IMR-90 (cell line): ENCODE results near the gene C1orf167. TPM values are rescaled to one million over a fixed set of nuclear protein-coding genes. Genes with fewer than 3 reads are reported as not detected.
A peak's percentile ranks its signal among the peaks of the same experiment; 100 is the strongest.

Source experiments
- ATAC-seq: fragments of 200-7000 bp; cut with Tn5 transposase; 2 replicates; pipeline ENCODE4 v1.9.1; 2020; ENCODE audit warnings: low read depth, mild to moderate bottlenecking, moderate library complexity
- BruUV-seq: library from RNA; stranded (reverse); fragments of 400-500 nt; replicated peaks from 2 replicates; lab custom pipeline; 2021; lab: Mats Ljungman, UMichigan
- CTCF ChIA-PET: fragments of 300-600 bp; formaldehyde crosslinking; extraction: SDS; loops from one replicate; lab custom pipeline; 2021; ENCODE audit warnings: antibody characterized with exemption; lab: Yijun Ruan, JAX
- POLR2A ChIA-PET: fragments of 300-600 bp; sonication (Branson Sonifier 250); formaldehyde crosslinking; loops from one replicate; lab custom pipeline; 2022; ENCODE audit warnings: antibody characterized with exemption; ENCODE audit not compliant: unreplicated experiment; lab: Charles Lee
- DNase-seq: peaks from one replicate; pipeline ENCODE4 v3.0.0; 2013
- H2AFZ ChIP-seq: replicated peaks from 2 replicates; pipeline ENCODE3; 2013; ENCODE audit warnings: low read length, mild to moderate bottlenecking; ENCODE audit not compliant: poor library complexity
- H2AK5ac ChIP-seq: 2 replicates; pipeline ENCODE4 v1.6.1; 2013; ENCODE audit warnings: low read depth, low read length, inconsistent platforms
- H2AK9ac ChIP-seq: replicated peaks from 2 replicates; pipeline ENCODE3; 2013; ENCODE audit warnings: mild to moderate bottlenecking, low read depth, low read length, moderate library complexity; ENCODE audit not compliant: poor library complexity
- H2BK120ac ChIP-seq: 2 replicates; pipeline ENCODE4 v1.6.1; 2013; ENCODE audit warnings: low read depth, low read length, inconsistent platforms
- H2BK15ac ChIP-seq: 3 replicates; pipeline ENCODE4 v1.6.1; 2013; ENCODE audit warnings: low read depth, low read length, inconsistent platforms
- H2BK20ac ChIP-seq: 2 replicates; pipeline ENCODE4 v1.6.1; 2013; ENCODE audit warnings: low read depth, mild to moderate bottlenecking, inconsistent platforms, low read length, moderate library complexity
- H2BK5ac ChIP-seq: 2 replicates; pipeline ENCODE4 v1.6.1; 2013; ENCODE audit warnings: mild to moderate bottlenecking, low read depth, low read length, inconsistent platforms; ENCODE audit not compliant: poor library complexity, severe bottlenecking
- H3K14ac ChIP-seq: replicated peaks from 2 replicates; pipeline ENCODE4 v1.6.1; 2013; ENCODE audit warnings: low read depth, low read length, inconsistent platforms
- H3K18ac ChIP-seq: 2 replicates; pipeline ENCODE4 v1.6.1; 2013; ENCODE audit warnings: low read depth, low read length, control low read depth
- H3K23ac ChIP-seq: 2 replicates; pipeline ENCODE4 v1.6.1; 2013; ENCODE audit warnings: low read depth, low read length, inconsistent platforms
- H3K27ac ChIP-seq: 2 replicates; pipeline ENCODE4 v1.5.1; 2013; ENCODE audit warnings: mild to moderate bottlenecking, control low read depth, low read length; ENCODE audit not compliant: insufficient read depth
- H3K27me3 ChIP-seq: 2 replicates; pipeline ENCODE4 v1.6.1; 2013; ENCODE audit warnings: low read length; ENCODE audit not compliant: control insufficient read depth, insufficient read depth
- H3K36me3 ChIP-seq: 2 replicates; pipeline ENCODE4 v1.6.1; 2013; ENCODE audit warnings: low read length, mixed read lengths; ENCODE audit not compliant: control insufficient read depth, insufficient read depth
- H3K4ac ChIP-seq: 2 replicates; pipeline ENCODE4 v1.6.1; 2013; ENCODE audit warnings: low read depth, low read length, inconsistent platforms
- H3K4me1 ChIP-seq: 2 replicates; pipeline ENCODE4 v1.6.1; 2013; ENCODE audit warnings: low read length, mixed read lengths; ENCODE audit not compliant: control insufficient read depth, insufficient read depth
- H3K4me2 ChIP-seq: 2 replicates; pipeline ENCODE4 v1.6.1; 2013; ENCODE audit warnings: low read depth, mild to moderate bottlenecking, control low read depth, low read length, moderate library complexity
- H3K4me3 ChIP-seq: 2 replicates; pipeline ENCODE4 v1.5.1; 2013; ENCODE audit warnings: low read depth, mild to moderate bottlenecking, control low read depth, low read length, moderate library complexity; ENCODE audit not compliant: insufficient read depth
- H3K56ac ChIP-seq: 2 replicates; pipeline ENCODE4 v1.6.1; 2013; ENCODE audit warnings: low read length, inconsistent platforms; ENCODE audit not compliant: insufficient read depth; ENCODE audit errors: extremely low read depth
- H3K79me1 ChIP-seq, 2 experiments: 2 replicates each; pipeline ENCODE4 v1.6.1; 2013; ENCODE audit warnings: low read length in 2 of 2, inconsistent platforms in 1 of 2, low read depth in 1 of 2
- H3K9ac ChIP-seq: 2 replicates; pipeline ENCODE4 v1.6.1; 2013; ENCODE audit warnings: low read depth, low read length, control low read depth
- H3K9me1 ChIP-seq: 2 replicates; pipeline ENCODE4 v1.6.1; 2013; ENCODE audit warnings: low read length, inconsistent platforms; ENCODE audit not compliant: insufficient read depth
- H3K9me3 ChIP-seq: 2 replicates; pipeline ENCODE4 v1.6.1; 2013; ENCODE audit warnings: low read length; ENCODE audit not compliant: control insufficient read depth, insufficient read depth
- H4K20me1 ChIP-seq: 2 replicates; pipeline ENCODE4 v1.6.1; 2013; ENCODE audit warnings: low read length, inconsistent platforms; ENCODE audit not compliant: insufficient read depth
- H4K5ac ChIP-seq: 2 replicates; pipeline ENCODE4 v1.6.1; 2013; ENCODE audit warnings: mild to moderate bottlenecking, low read depth, low read length, control low read depth
- H4K8ac ChIP-seq, 2 experiments: 2 replicates each; pipeline ENCODE4 v1.6.1; 2013; ENCODE audit warnings: low read depth in 2 of 2, low read length in 2 of 2, control low read depth in 1 of 2, inconsistent platforms in 1 of 2
- H4K91ac ChIP-seq: 2 replicates; pipeline ENCODE4 v1.6.1; 2013; ENCODE audit warnings: low read depth, low read length, inconsistent platforms; ENCODE audit not compliant: insufficient read depth
- CEBPB ChIP-seq: IDR thresholded peaks from 2 replicates; pipeline ENCODE4 v1.6.1; 2012; ENCODE audit warnings: low read depth, low read length, improper control_type of control experiment
- CHD1 ChIP-seq: IDR thresholded peaks from 2 replicates; pipeline ENCODE4 v1.6.1; 2012; ENCODE audit warnings: low read depth, low read length, improper control_type of control experiment
- NFE2L2 ChIP-seq: fragments of 150-350 bp; IDR thresholded peaks from 2 replicates; pipeline ENCODE4 v1.6.1; 2016; ENCODE audit warnings: low read depth, mild to moderate bottlenecking, low read length
- RAD21 ChIP-seq: IDR thresholded peaks from 2 replicates; pipeline ENCODE4 v1.6.1; 2012; ENCODE audit warnings: low read length, improper control_type of control experiment
- RFX5 ChIP-seq: IDR thresholded peaks from 2 replicates; pipeline ENCODE4 v1.8.0; 2012; ENCODE audit warnings: low read depth, mild to moderate bottlenecking, low read length, moderate library complexity
- SMC3 ChIP-seq: fragments of 150-350 bp; IDR thresholded peaks from 2 replicates; pipeline ENCODE4 v1.6.1; 2016; ENCODE audit warnings: low read depth, mild to moderate bottlenecking, antibody characterized with exemption, low read length, moderate library complexity
- USF2 ChIP-seq: fragments of 150-350 bp; IDR thresholded peaks from 2 replicates; pipeline ENCODE4 v1.6.1; 2017; ENCODE audit warnings: mild to moderate bottlenecking, antibody characterized with exemption, low read length, low read depth
- WGBS, 2 experiments: methylation state at CpG; one replicate each; pipeline versions ENCODE4 v1.1.5 to v1.1.7; 2013; ENCODE audit warnings: missing lambda C conversion rate in 2 of 2; ENCODE audit not compliant: insufficient read length in 1 of 2; ENCODE audit errors: extremely low coverage in 2 of 2; 5-methylcytosine and 5-hydroxymethylcytosine counted together
- dilution Hi-C: fragments of 300-500 bp; cut with HindIII; formaldehyde crosslinking; loops from one replicate; pipeline ENCODE4 v1.14.3; 2018; ENCODE audit warnings: low sequenced_read_pairs; ENCODE audit not compliant: unreplicated experiment
- in situ Hi-C: fragments of 300-500 bp; cut with MboI; formaldehyde crosslinking; loops from 3 replicates; pipeline ENCODE4 v1.14.3; 2019; ENCODE audit warnings: low sequenced_read_pairs, inconsistent platforms, mixed read lengths
- intact Hi-C: fragments of 100-400 bp; cut with micrococcal nuclease; formaldehyde crosslinking; loops from 2 replicates; pipeline ENCODE4 v1.10.0; 2022
- polyA plus RNA-seq, 3 experiments: library from polyadenylated mRNA; depleted of rRNA; stranded (reverse); fragments of >200 nt; gene quantifications; 2 replicates each; pipeline ENCODE4 v1.2.3, GENCODE V29; 2012; ENCODE audit warnings: low replicate concordance in 1 of 3
- total RNA-seq: library from RNA; depleted of rRNA; stranded (reverse); fragments of >200 nt; gene quantifications from 2 replicates; pipeline ENCODE4 v1.2.3, GENCODE V29; 2012

Gene C1orf167
- total and polyA plus RNA-seq, 2 of the 4 experiments (the other 2 are of a cell fraction) = under 0.01 to 0.15 TPM

GRCh38 chr1:11784256-11784992 lies 22.4 kb downstream of the C1orf167 start:
- ChIA-PET CTCF (interaction anchor here (0.6 to 1.5 kb wide), 4 partner anchors 8 to 22 kb away, joined by 3 to 5 read pairs (median 4); no protein-coding TSS in a partner anchor), POLR2A (no interaction called here)
- H4K5ac ChIP-seq = peak overlapping the region; percentile 80; the same call in 1 of the 2 replicates
- in situ Hi-C loops = no loop called here
- no peak overlapping the region for H3K23ac ChIP-seq
- H2BK5ac ChIP-seq = no peak overlapping the region
- H4K8ac ChIP-seq = peak overlapping the region in 1 of 2 experiments; percentile 84; a peak in 2 of 4 replicates
- H2BK20ac ChIP-seq = no peak overlapping the region
- peak overlapping the region; percentile 19; the same call in 1 of the 2 replicates for H3K4ac ChIP-seq
- peak overlapping the region; percentile 13; the same call in 1 of the 2 replicates for H4K91ac ChIP-seq
- H2BK15ac ChIP-seq = no peak overlapping the region
- H3K9ac ChIP-seq = peak overlapping the region; percentile 13; the same call in 1 of the 2 replicates
- H2AK9ac ChIP-seq = peak overlapping the region; percentile 87
- no peaks in the 10 kb centered on the region for H3K9me3 ChIP-seq
- peaks cover 0 to 4% of the 10 kb centered on the region in 2 experiments; a peak in 1 of 4 replicates for H3K79me1 ChIP-seq
- DNase-seq (no peak), ATAC-seq (no peak)
- no peak overlapping the region for H3K56ac ChIP-seq
- no peak for TF ChIP-seq RAD21
- no peak for TF ChIP-seq USF2
- TF ChIP-seq NFE2L2 = no peak
- no peak for TF ChIP-seq SMC3
- no peak for TF ChIP-seq CEBPB
- TF ChIP-seq RFX5 = no peak
- TF ChIP-seq CHD1 = no peak
- peaks cover 16% of the 10 kb centered on the region for H3K4me1 ChIP-seq
- intact Hi-C loops = no loop called here
- 85% methylated on average over 14 of the region's 21 CpGs; no CpG with 5 or more reads in 1 of the 2 experiments for WGBS, 2 experiments
- no TSS peak for BruUV-seq
- no peak overlapping the region for H3K4me3 ChIP-seq
- no peak overlapping the region for H2BK120ac ChIP-seq
- H3K27ac ChIP-seq = no peak overlapping the region
- peaks cover 11% of the 10 kb centered on the region for H3K9me1 ChIP-seq
- H2AK5ac ChIP-seq = peak overlapping the region; percentile 82; the same call in 1 of the 2 replicates
- peak overlapping the region; percentile 92 for H2AFZ ChIP-seq
- H3K36me3 ChIP-seq = no peaks in the 10 kb centered on the region; the same call in 1 of the 2 replicates
- H3K14ac ChIP-seq = no peak overlapping the region
- H3K18ac ChIP-seq = peak overlapping the region; percentile 30; the same call in 1 of the 2 replicates
- peak overlapping the region; percentile 36; the same call in 1 of the 2 replicates for H3K4me2 ChIP-seq
- dilution Hi-C loops = no loop called here
- H4K20me1 ChIP-seq = no peaks in the 10 kb centered on the region
- H3K27me3 ChIP-seq = no peaks in the 10 kb centered on the region; the same call in 1 of the 2 replicates
